Bronchial epithelial cell (primary cell): Measurements from ENCODE around the gene NDUFB8. TPM values are rescaled to one million over a fixed set of nuclear protein-coding genes. Genes with fewer than 3 reads are reported as not detected.

ENCODE experiments used
- DNase-seq: peaks from one replicate; pipeline ENCODE4 v3.0.0-alpha.2; 2010; ENCODE audit warnings: low read depth
- FAIRE-seq: peaks from 2 replicates; lab custom pipeline; 2011; peaks lifted over from hg19 to GRCh38; lab: Jason Lieb, UNC
- H3K27me3 ChIP-seq: 2 replicates; pipeline ENCODE4 v1.5.1; 2011; ENCODE audit warnings: low read length; ENCODE audit not compliant: control insufficient read depth, insufficient read depth
- H3K36me3 ChIP-seq: 2 replicates; pipeline ENCODE4 v1.5.1; 2011; ENCODE audit warnings: low read length; ENCODE audit not compliant: control insufficient read depth, insufficient read depth
- H3K4me3 ChIP-seq: 2 replicates; pipeline ENCODE4 v1.5.1; 2011; ENCODE audit warnings: mild to moderate bottlenecking, low read depth, low read length, control low read depth
- CTCF ChIP-seq: IDR thresholded peaks from 2 replicates; pipeline ENCODE4 v1.5.1; 2011; ENCODE audit warnings: mild to moderate bottlenecking, moderate library complexity, low read length, control low read depth, inconsistent platforms; ENCODE audit not compliant: insufficient read depth, severe bottlenecking
- total RNA-seq: library from RNA; depleted of rRNA; stranded (reverse); fragments of >200 nt; gene quantifications from 2 replicates; pipeline ENCODE4 v1.2.1, GENCODE V29; 2014

The NDUFB8 gene
- total RNA-seq, 1 donor from 2014 or later = 134 TPM

GRCh38 chr10:100479037-100479436 is 50.6 kb downstream of the NDUFB8 start:
- TF ChIP-seq CTCF = no peak
- no peak for FAIRE-seq

DNA sequence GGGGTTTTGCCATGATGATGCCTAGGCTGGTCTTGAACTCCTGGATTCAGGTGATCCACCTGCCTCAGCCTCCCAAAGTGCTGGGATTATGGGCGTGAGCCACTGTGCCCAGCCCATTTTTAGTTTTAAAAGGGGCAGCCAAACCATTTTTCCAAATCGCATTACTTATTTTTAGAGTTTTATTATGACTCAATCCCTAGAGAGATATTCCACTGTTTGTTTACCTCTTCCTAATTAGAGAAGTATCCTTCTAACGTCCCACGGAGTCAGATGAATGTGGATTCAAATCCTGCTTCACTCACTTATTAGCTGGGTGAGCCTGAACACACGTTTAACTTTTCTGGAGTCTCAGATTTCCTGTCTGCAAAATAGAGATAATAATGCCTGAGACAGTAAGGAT is 51.7 kb downstream of the NDUFB8 start:
- peaks cover 4% of the 10 kb centered on the region for H3K27me3 ChIP-seq
- FAIRE-seq = no peak
- no peak overlapping the region for H3K4me3 ChIP-seq
- H3K36me3 ChIP-seq = no peaks in the 10 kb centered on the region
- TF ChIP-seq CTCF = no peak
- DNase-seq = no peak

More at GRCh38 chr10:100479037-100479436, 50.6 kb downstream of the NDUFB8 start:
- H3K27me3 ChIP-seq = peaks cover 4% of the 10 kb centered on the region
- no peak for DNase-seq
- no peak overlapping the region for H3K4me3 ChIP-seq
- H3K36me3 ChIP-seq = no peaks in the 10 kb centered on the region

Other genes with a start within 250 kb of the NDUFB8 start
- 107 and 131 TPM in 2 replicates for gene BLOC1S2, start 243.2 kb downstream of the NDUFB8 start, total RNA-seq
- gene PKD2L1, start 199.6 kb downstream of the NDUFB8 start, total RNA-seq = under 0.01 TPM in 1 of 2 replicates, not detected in the other
- gene SCD, start 182.6 kb downstream of the NDUFB8 start, total RNA-seq = 199 and 298 TPM in 2 replicates
- not detected in 2 replicates for gene WNT8B, start 66.9 kb downstream of the NDUFB8 start, total RNA-seq
- 1.6 and 1.7 TPM in 2 replicates for gene SEC31B, start 10.0 kb downstream of the NDUFB8 start, total RNA-seq
- 9.0 and 10.8 TPM in 2 replicates for gene HIF1AN, start 6.1 kb upstream of the NDUFB8 start, total RNA-seq
- not detected in 2 replicates for gene PAX2, start 215.7 kb upstream of the NDUFB8 start, total RNA-seq